Hepatocyte (in vitro differentiated cells): ENCODE measurements around the gene CDK9. TPM values are rescaled to one million over a fixed set of nuclear protein-coding genes. Genes with fewer than 3 reads are reported as not detected.

ENCODE experiments used
- DNase-seq: peaks from one replicate; pipeline ENCODE4 v3.0.0-alpha.2; 2016; ENCODE audit warnings: low spot score
- H2AFZ ChIP-seq: fragments of 200-600 bp; sonication (generic); 2 replicates; pipeline ENCODE4 v1.6.0; 2016; ENCODE audit warnings: antibody characterized with exemption, mild to moderate bottlenecking
- H3K27ac ChIP-seq: fragments of 200-600 bp; sonication (generic); 2 replicates; pipeline ENCODE4 v1.5.1; 2016; ENCODE audit warnings: mild to moderate bottlenecking
- H3K27me3 ChIP-seq: fragments of 200-600 bp; sonication (generic); 2 replicates; pipeline ENCODE4 v1.6.1; 2016
- H3K36me3 ChIP-seq: fragments of 200-600 bp; sonication (generic); replicated peaks from 2 replicates; pipeline ENCODE4 v1.5.1; 2016; ENCODE audit warnings: low read depth; ENCODE audit not compliant: insufficient read depth
- H3K4me1 ChIP-seq: fragments of 200-600 bp; sonication (generic); 2 replicates; pipeline ENCODE4 v1.5.1; 2016; ENCODE audit warnings: mild to moderate bottlenecking, moderate library complexity; ENCODE audit not compliant: insufficient read depth
- H3K4me2 ChIP-seq: fragments of 200-600 bp; sonication (generic); 2 replicates; pipeline ENCODE4 v1.6.0; 2016
- H3K4me3 ChIP-seq: fragments of 200-600 bp; sonication (generic); 2 replicates; pipeline ENCODE4 v1.5.1; 2016; ENCODE audit warnings: mild to moderate bottlenecking
- H3K79me2 ChIP-seq: fragments of 200-600 bp; sonication (generic); 2 replicates; pipeline ENCODE4 v1.6.0; 2017; ENCODE audit warnings: mild to moderate bottlenecking
- H3K9me2 ChIP-seq: fragments of 200-600 bp; sonication (generic); replicated peaks from 2 replicates; pipeline ENCODE4 v1.6.0; 2017; ENCODE audit warnings: mild to moderate bottlenecking; ENCODE audit not compliant: insufficient read depth
- H3K9me3 ChIP-seq: fragments of 200-600 bp; sonication (generic); 2 replicates; pipeline ENCODE4 v1.5.1; 2016; ENCODE audit warnings: low read depth, mild to moderate bottlenecking
- H4K20me1 ChIP-seq: fragments of 200-600 bp; sonication (generic); 2 replicates; pipeline ENCODE4 v1.6.0; 2016; ENCODE audit warnings: mild to moderate bottlenecking; ENCODE audit not compliant: insufficient read depth, poor library complexity, severe bottlenecking
- EZH2 ChIP-seq: fragments of 200-600 bp; sonication (generic); IDR thresholded peaks from 2 replicates; pipeline ENCODE4 v1.6.1; 2016; ENCODE audit warnings: antibody characterized with exemption, mild to moderate bottlenecking, borderline replicate concordance
- EZH2phosphoT487 ChIP-seq: fragments of 200-600 bp; sonication (generic); IDR thresholded peaks from one replicate; pipeline ENCODE4 v1.6.1; 2018; ENCODE audit warnings: antibody characterized with exemption, mild to moderate bottlenecking, low read depth, moderate library complexity; ENCODE audit not compliant: unreplicated experiment, severe bottlenecking
- WGBS: methylation state at CpG from one replicate; pipeline ENCODE4 v1.1.6; 2016; ENCODE audit warnings: low lambda C conversion rate; ENCODE audit errors: missing lambda C conversion rate; 5-methylcytosine and 5-hydroxymethylcytosine counted together
- polyA plus RNA-seq: library from polyadenylated mRNA; unstranded; fragments of >200 nt; fragmentation: Nextera tagmentation; extraction: Ambion mirVana; gene quantifications from 2 replicates; pipeline ENCODE4 v1.2.1, GENCODE V29; 2016
- total RNA-seq: library from RNA; depleted of rRNA; stranded (reverse); fragments of >200 nt; gene quantifications from 2 replicates; pipeline ENCODE4 v1.2.3, GENCODE V29; 2014
- TF ChIP-seq, protein P1 (sequence below): fragments of 200-600 bp; sonication (generic); IDR thresholded peaks from 2 replicates; pipeline ENCODE4 v1.5.1; 2016; ENCODE audit warnings: antibody characterized with exemption, mild to moderate bottlenecking; ENCODE audit not compliant: poor library complexity

The CDK9 gene
- 53.5 and 84.6 TPM in 2 replicates for total RNA-seq
- 91.4 and 92.3 TPM in 2 replicates for polyA plus RNA-seq

DNA sequence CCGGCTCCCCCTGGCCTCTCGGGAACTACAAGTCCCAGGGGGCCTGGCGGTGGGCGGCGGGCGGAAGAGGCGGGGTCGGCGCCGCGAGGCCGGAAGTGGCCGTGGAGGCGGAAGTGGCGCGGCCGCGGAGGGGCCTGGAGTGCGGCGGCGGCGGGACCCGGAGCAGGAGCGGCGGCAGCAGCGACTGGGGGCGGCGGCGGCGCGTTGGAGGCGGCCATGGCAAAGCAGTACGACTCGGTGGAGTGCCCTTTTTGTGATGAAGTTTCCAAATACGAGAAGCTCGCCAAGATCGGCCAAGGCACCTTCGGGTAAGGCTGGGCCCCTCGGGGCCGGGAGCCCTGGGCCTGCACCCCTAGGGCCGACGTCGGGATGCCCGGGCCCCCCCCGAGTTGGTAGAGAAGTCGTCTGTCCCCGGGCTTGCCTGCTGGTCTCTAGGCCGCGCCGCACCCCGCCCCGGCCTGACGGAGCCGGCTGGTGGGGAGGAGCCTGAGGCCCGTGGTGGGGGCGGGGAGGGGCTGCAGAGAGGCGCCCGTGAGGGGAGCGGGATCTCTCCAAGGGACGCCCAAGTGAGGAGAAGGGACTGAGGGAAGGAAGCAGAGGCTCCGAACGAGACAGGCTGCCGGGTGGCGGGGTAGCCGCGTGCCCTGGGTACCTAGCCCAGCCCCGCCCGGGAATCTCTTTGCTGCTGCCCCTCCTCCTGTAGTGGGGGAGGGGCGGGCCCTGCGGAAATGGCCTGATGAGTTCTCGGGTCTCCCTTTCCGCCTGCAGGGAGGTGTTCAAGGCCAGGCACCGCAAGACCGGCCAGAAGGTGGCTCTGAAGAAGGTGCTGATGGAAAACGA, at the start of gene CDK9:
TSS of gene CDK9 (plus strand) at position 102 of the 840 bp plus-strand sequence. CDS start at position 217, 115 bp downstream.
- Histone ChIP-seq H3K9me3 (no peaks in the 10 kb centered on the region), H2AFZ (peak within 1 kb of the TSS; percentile 82), H3K79me2 (peaks cover 45% of the 10 kb centered on the region), H3K4me3 (peak within 1 kb of the TSS; percentile 100), H3K4me1 (peaks cover 8% of the 10 kb centered on the region), H3K4me2 (peak within 1 kb of the TSS; percentile 87), H3K36me3 (peaks cover 3% of the 10 kb centered on the region), H4K20me1 (peaks cover 45% of the 10 kb centered on the region), H3K27ac (peak within 1 kb of the TSS; percentile 100), H3K27me3 (no peaks in the 10 kb centered on the region), H3K9me2 (no peaks in the 10 kb centered on the region)
- WGBS, result 1% methylated on average over 39 of the region's 75 CpGs
- DNase-seq, result peak; percentile 96
- TF ChIP-seq, protein P1, sequence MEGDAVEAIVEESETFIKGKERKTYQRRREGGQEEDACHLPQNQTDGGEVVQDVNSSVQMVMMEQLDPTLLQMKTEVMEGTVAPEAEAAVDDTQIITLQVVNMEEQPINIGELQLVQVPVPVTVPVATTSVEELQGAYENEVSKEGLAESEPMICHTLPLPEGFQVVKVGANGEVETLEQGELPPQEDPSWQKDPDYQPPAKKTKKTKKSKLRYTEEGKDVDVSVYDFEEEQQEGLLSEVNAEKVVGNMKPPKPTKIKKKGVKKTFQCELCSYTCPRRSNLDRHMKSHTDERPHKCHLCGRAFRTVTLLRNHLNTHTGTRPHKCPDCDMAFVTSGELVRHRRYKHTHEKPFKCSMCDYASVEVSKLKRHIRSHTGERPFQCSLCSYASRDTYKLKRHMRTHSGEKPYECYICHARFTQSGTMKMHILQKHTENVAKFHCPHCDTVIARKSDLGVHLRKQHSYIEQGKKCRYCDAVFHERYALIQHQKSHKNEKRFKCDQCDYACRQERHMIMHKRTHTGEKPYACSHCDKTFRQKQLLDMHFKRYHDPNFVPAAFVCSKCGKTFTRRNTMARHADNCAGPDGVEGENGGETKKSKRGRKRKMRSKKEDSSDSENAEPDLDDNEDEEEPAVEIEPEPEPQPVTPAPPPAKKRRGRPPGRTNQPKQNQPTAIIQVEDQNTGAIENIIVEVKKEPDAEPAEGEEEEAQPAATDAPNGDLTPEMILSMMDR, result no peak
- TF ChIP-seq EZH2phosphoT487 (no peak), EZH2 (no peak)

DNA sequence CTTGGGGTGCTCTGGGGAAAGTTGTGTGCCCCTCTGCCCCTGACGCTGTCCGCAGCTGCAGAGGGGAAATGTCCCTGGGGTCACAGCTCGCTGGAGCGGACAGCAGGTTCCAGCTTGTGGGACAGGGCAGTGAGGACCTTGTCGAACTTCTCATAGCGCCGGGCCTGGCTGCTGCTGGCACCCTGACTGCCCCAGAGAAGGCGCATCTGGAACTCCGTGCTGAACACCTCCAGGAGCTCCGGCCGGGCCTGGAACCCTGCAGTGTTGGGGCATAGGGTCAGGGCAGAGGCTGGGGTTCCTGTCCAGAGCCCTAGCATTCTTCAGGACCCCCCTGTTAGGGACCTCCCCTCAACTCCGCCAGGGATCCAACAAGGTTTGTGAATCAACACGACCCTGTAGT, 47.2 kb upstream of the CDK9 start:
- DNase-seq, result no peak
- Histone ChIP-seq H3K36me3 (no peaks in the 10 kb centered on the region), H3K4me3 (no peak overlapping the region), H3K27ac (no peak overlapping the region), H3K27me3 (peaks cover 11% of the 10 kb centered on the region), H4K20me1 (no peaks in the 10 kb centered on the region), H2AFZ (no peak overlapping the region), H3K4me1 (peaks cover 23% of the 10 kb centered on the region), H3K9me3 (no peaks in the 10 kb centered on the region), H3K4me2 (no peak overlapping the region), H3K9me2 (no peaks in the 10 kb centered on the region), H3K79me2 (peaks cover 4% of the 10 kb centered on the region)
- TF ChIP-seq, protein P1, result no peak
- TF ChIP-seq EZH2phosphoT487 (no peak), EZH2 (no peak)
- 91% methylated on average over 13 of the region's 13 CpGs for WGBS

DNA sequence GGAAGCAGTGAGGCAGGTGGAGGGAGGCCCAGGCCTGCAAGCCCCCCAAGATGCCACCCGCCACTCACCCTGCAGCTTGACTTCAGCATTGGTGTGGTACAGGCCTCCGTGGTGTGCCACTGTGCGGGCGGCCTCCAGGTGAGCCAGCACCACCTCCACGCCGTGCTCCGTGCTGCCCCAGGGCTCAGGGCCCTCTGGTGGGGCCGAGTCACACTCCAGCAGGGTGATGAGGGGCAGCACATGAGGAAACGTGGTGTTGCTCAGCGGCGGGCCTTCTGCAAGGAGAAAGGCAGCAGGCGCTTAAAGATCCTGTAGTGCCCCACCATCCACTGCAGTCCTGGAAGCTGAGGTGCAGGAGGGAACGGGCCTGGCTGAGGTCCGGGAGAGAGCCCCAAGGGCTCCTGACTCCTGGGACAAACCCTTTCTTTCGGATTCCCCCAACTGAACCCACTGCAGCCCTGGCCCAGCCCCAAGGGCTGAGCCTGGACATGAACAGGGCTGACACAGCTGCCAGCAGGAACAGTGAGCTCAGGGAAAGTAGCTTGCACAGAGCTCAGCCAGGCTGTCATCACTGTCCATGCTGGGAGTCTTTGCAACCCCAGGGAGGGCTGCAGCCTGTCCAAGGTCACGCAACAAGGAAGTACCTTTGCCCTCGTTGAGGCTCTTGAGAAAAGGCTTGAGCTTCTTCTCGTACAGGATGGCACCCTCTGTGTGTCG, 46.1 kb upstream of the CDK9 start:
- Histone ChIP-seq H4K20me1 (no peaks in the 10 kb centered on the region), H3K4me2 (no peak overlapping the region), H3K4me1 (peaks cover 19% of the 10 kb centered on the region), H3K4me3 (no peak overlapping the region), H3K9me3 (no peaks in the 10 kb centered on the region), H3K27me3 (peaks cover 11% of the 10 kb centered on the region), H3K36me3 (no peaks in the 10 kb centered on the region), H3K9me2 (no peaks in the 10 kb centered on the region), H3K79me2 (no peaks in the 10 kb centered on the region), H2AFZ (no peak overlapping the region), H3K27ac (no peak overlapping the region)
- DNase-seq, result no peak
- 86% methylated on average over 19 of the region's 19 CpGs for WGBS
- TF ChIP-seq, protein P1, result no peak
